ENCODE data around the gene SPOCK3. TPM values are rescaled to one million over a fixed set of nuclear protein-coding genes. Genes with fewer than 3 reads are reported as not detected.

Gene SPOCK3
- polyA plus RNA-seq, 4 donors = 3.5 to 8.6 TPM; not detected in 2

- H3K4me1 ChIP-seq (ENCODE audit: control insufficient read depth in 3 of 3, insufficient read depth in 2 of 3, low read depth in 1 of 3, low read length in 2 of 3) = no peaks in the 10 kb centered on the region
- no peak overlapping the region for H3K27ac ChIP-seq (ENCODE audit: low read depth in 1 of 3, low read length in 2 of 3)
- 21 to 37% (median 23%) methylated on average over 1 of the region's 1 CpG for WGBS, 3 donors
- no peak overlapping the region for H3K4me3 ChIP-seq (ENCODE audit: low read depth in 1 of 3, low read length in 3 of 3)
- no peak for FAIRE-seq
- H3K9me3 ChIP-seq (ENCODE audit: control insufficient read depth in 2 of 2, insufficient read depth in 1 of 2, low read depth in 1 of 2, low read length in 1 of 2) = no peaks in the 10 kb centered on the region
- DNase-seq = no peak
- no peaks in the 10 kb centered on the region for H3K36me3 ChIP-seq (ENCODE audit: control insufficient read depth in 3 of 3, insufficient read depth in 2 of 3, low read depth in 1 of 3, low read length in 3 of 3)
- no peaks in the 10 kb centered on the region for H3K27me3 ChIP-seq (ENCODE audit: control insufficient read depth in 3 of 3, insufficient read depth in 3 of 3, low read length in 3 of 3)
Observed at GRCh38 chr4:167144605-167145004, 89.7 kb downstream of the SPOCK3 start.

GRCh38 chr4:167143018-167143417 lies 91.3 kb downstream of the SPOCK3 start:
- FAIRE-seq = no peak
- no peaks in the 10 kb centered on the region for H3K9me3 ChIP-seq (ENCODE audit: control insufficient read depth in 2 of 2, insufficient read depth in 1 of 2, low read depth in 1 of 2, low read length in 1 of 2)
- DNase-seq = no peak
- H3K27me3 ChIP-seq (ENCODE audit: control insufficient read depth in 3 of 3, insufficient read depth in 3 of 3, low read length in 3 of 3) = no peaks in the 10 kb centered on the region
- H3K4me1 ChIP-seq (ENCODE audit: control insufficient read depth in 3 of 3, insufficient read depth in 2 of 3, low read depth in 1 of 3, low read length in 2 of 3) = no peaks in the 10 kb centered on the region
- 34 to 59% (median 46%) methylated on average over 2 of the region's 2 CpGs for WGBS, 3 donors
- H3K27ac ChIP-seq (ENCODE audit: low read depth in 1 of 3, low read length in 2 of 3) = no peak overlapping the region
- no peaks in the 10 kb centered on the region for H3K36me3 ChIP-seq (ENCODE audit: control insufficient read depth in 3 of 3, insufficient read depth in 2 of 3, low read depth in 1 of 3, low read length in 3 of 3)
- H3K4me3 ChIP-seq (ENCODE audit: low read depth in 1 of 3, low read length in 3 of 3) = no peak overlapping the region

GRCh38 chr4:167136270-167136669 lies 98.0 kb downstream of the SPOCK3 start:
- Histone ChIP-seq H3K9me3 (ENCODE audit: control insufficient read depth in 2 of 2, insufficient read depth in 1 of 2, low read depth in 1 of 2, low read length in 1 of 2) (no peaks in the 10 kb centered on the region), H3K36me3 (ENCODE audit: control insufficient read depth in 3 of 3, insufficient read depth in 2 of 3, low read depth in 1 of 3, low read length in 3 of 3) (no peaks in the 10 kb centered on the region), H3K4me3 (ENCODE audit: low read depth in 1 of 3, low read length in 3 of 3) (no peak overlapping the region), H3K27ac (ENCODE audit: low read depth in 1 of 3, low read length in 2 of 3) (no peak overlapping the region), H3K4me1 (ENCODE audit: control insufficient read depth in 3 of 3, insufficient read depth in 2 of 3, low read depth in 1 of 3, low read length in 2 of 3) (no peaks in the 10 kb centered on the region), H3K27me3 (ENCODE audit: control insufficient read depth in 3 of 3, insufficient read depth in 3 of 3, low read length in 3 of 3) (no peaks in the 10 kb centered on the region)
- DNase-seq (no peak), FAIRE-seq (no peak)
- 75 to 92% (median 82%) methylated on average over 2 of the region's 2 CpGs for WGBS, 3 donors

GRCh38 chr4:167129146-167129545 lies 105.1 kb downstream of the SPOCK3 start:
- FAIRE-seq (no peak), DNase-seq (no peak)
- Histone ChIP-seq H3K9me3 (ENCODE audit: control insufficient read depth in 2 of 2, insufficient read depth in 1 of 2, low read depth in 1 of 2, low read length in 1 of 2) (peaks cover 0 to 2% of the 10 kb centered on the region in 2 donors), H3K27ac (ENCODE audit: low read depth in 1 of 3, low read length in 2 of 3) (no peak overlapping the region), H3K36me3 (ENCODE audit: control insufficient read depth in 3 of 3, insufficient read depth in 2 of 3, low read depth in 1 of 3, low read length in 3 of 3) (no peaks in the 10 kb centered on the region), H3K4me3 (ENCODE audit: low read depth in 1 of 3, low read length in 3 of 3) (no peak overlapping the region), H3K27me3 (ENCODE audit: control insufficient read depth in 3 of 3, insufficient read depth in 3 of 3, low read length in 3 of 3) (no peaks in the 10 kb centered on the region), H3K4me1 (ENCODE audit: control insufficient read depth in 3 of 3, insufficient read depth in 2 of 3, low read depth in 1 of 3, low read length in 2 of 3) (no peaks in the 10 kb centered on the region)
- WGBS, 3 donors = 63 to 83% (median 76%) methylated on average over 1 of the region's 1 CpG

DNA sequence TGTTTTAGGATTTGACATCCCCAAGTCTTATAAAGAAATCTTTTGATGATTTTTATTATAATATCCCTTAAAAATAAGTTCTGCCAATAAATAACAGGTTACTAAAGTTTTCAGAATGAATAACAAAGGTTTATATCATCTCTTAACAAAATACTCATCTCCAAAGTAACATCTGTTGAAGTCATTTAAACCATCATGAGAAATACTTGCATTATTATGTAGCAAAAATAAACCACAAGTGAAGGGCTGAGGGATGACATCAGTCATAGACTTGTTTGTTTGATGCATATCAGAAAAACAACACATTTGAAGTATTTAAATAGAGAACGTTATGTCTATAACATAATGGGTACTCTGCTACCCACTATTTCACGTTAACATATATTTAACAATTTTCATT lies 114.9 kb downstream of the SPOCK3 start:
- no peak for DNase-seq
- Histone ChIP-seq H3K4me3 (ENCODE audit: low read depth in 1 of 3, low read length in 3 of 3) (no peak overlapping the region), H3K27ac (ENCODE audit: low read depth in 1 of 3, low read length in 2 of 3) (no peak overlapping the region), H3K27me3 (ENCODE audit: control insufficient read depth in 3 of 3, insufficient read depth in 3 of 3, low read length in 3 of 3) (no peaks in the 10 kb centered on the region), H3K4me1 (ENCODE audit: control insufficient read depth in 3 of 3, insufficient read depth in 2 of 3, low read depth in 1 of 3, low read length in 2 of 3) (no peaks in the 10 kb centered on the region), H3K36me3 (ENCODE audit: control insufficient read depth in 3 of 3, insufficient read depth in 2 of 3, low read depth in 1 of 3, low read length in 3 of 3) (no peaks in the 10 kb centered on the region), H3K9me3 (ENCODE audit: control insufficient read depth in 2 of 2, insufficient read depth in 1 of 2, low read depth in 1 of 2, low read length in 1 of 2) (no peaks in the 10 kb centered on the region)
- WGBS, 3 donors = 58 to 71% (median 66%) methylated on average over 2 of the region's 2 CpGs
- no peak for FAIRE-seq

GRCh38 chr4:167117273-167117672 lies 117.0 kb downstream of the SPOCK3 start:
- no peaks in the 10 kb centered on the region for H3K4me1 ChIP-seq (ENCODE audit: control insufficient read depth in 3 of 3, insufficient read depth in 2 of 3, low read depth in 1 of 3, low read length in 2 of 3)
- FAIRE-seq (no peak), DNase-seq (no peak)
- H3K27me3 ChIP-seq (ENCODE audit: control insufficient read depth in 3 of 3, insufficient read depth in 3 of 3, low read length in 3 of 3) = no peaks in the 10 kb centered on the region
- 47 to 76% (median 48%) methylated on average over 4 of the region's 4 CpGs for WGBS, 3 donors
- H3K9me3 ChIP-seq (ENCODE audit: control insufficient read depth in 2 of 2, insufficient read depth in 1 of 2, low read depth in 1 of 2, low read length in 1 of 2) = no peaks in the 10 kb centered on the region
- H3K4me3 ChIP-seq (ENCODE audit: low read depth in 1 of 3, low read length in 3 of 3) = no peak overlapping the region
- no peak overlapping the region for H3K27ac ChIP-seq (ENCODE audit: low read depth in 1 of 3, low read length in 2 of 3)
- H3K36me3 ChIP-seq (ENCODE audit: control insufficient read depth in 3 of 3, insufficient read depth in 2 of 3, low read depth in 1 of 3, low read length in 3 of 3) = no peaks in the 10 kb centered on the region

GRCh38 chr4:167114416-167114971 lies 119.8 kb downstream of the SPOCK3 start:
- H3K27ac ChIP-seq (ENCODE audit: low read depth in 1 of 3, low read length in 2 of 3) = no peak overlapping the region
- H3K36me3 ChIP-seq (ENCODE audit: control insufficient read depth in 3 of 3, insufficient read depth in 2 of 3, low read depth in 1 of 3, low read length in 3 of 3) = no peaks in the 10 kb centered on the region
- DNase-seq (no peak), FAIRE-seq (no peak)
- WGBS, 3 donors = 68 to 72% (median 70%) methylated on average over 4 of the region's 4 CpGs
- H3K9me3 ChIP-seq (ENCODE audit: control insufficient read depth in 2 of 2, insufficient read depth in 1 of 2, low read depth in 1 of 2, low read length in 1 of 2) = no peaks in the 10 kb centered on the region
- H3K4me3 ChIP-seq (ENCODE audit: low read depth in 1 of 3, low read length in 3 of 3) = no peak overlapping the region
- no peaks in the 10 kb centered on the region for H3K27me3 ChIP-seq (ENCODE audit: control insufficient read depth in 3 of 3, insufficient read depth in 3 of 3, low read length in 3 of 3)
- no peaks in the 10 kb centered on the region for H3K4me1 ChIP-seq (ENCODE audit: control insufficient read depth in 3 of 3, insufficient read depth in 2 of 3, low read depth in 1 of 3, low read length in 2 of 3)

DNA sequence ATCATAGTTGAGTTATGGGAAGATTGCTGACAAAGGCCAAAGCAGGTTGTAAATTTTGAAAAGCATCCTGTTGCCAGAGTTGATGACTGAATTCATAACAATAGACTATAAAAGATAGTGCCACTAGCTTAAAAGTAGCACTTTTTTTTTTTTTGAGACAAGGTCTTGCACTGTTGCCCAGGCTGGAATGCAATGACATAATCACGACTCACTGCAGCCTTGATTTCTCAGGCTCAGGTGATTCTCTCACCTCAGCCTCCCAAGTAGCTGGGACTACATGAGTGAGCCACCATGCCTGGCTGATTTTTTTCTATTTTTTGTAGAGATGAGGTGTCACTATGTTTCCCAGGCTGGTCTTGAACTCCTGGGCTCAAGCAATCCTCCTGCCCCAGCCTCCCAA lies 122.7 kb downstream of the SPOCK3 start:
- H3K9me3 ChIP-seq (ENCODE audit: control insufficient read depth in 2 of 2, insufficient read depth in 1 of 2, low read depth in 1 of 2, low read length in 1 of 2) = no peaks in the 10 kb centered on the region
- no peaks in the 10 kb centered on the region for H3K4me1 ChIP-seq (ENCODE audit: control insufficient read depth in 3 of 3, insufficient read depth in 2 of 3, low read depth in 1 of 3, low read length in 2 of 3)
- WGBS, 3 donors = 71 to 81% (median 71%) methylated on average over 1 of the region's 1 CpG
- no peak overlapping the region for H3K27ac ChIP-seq (ENCODE audit: low read depth in 1 of 3, low read length in 2 of 3)
- no peaks in the 10 kb centered on the region for H3K36me3 ChIP-seq (ENCODE audit: control insufficient read depth in 3 of 3, insufficient read depth in 2 of 3, low read depth in 1 of 3, low read length in 3 of 3)
- no peak for DNase-seq
- H3K27me3 ChIP-seq (ENCODE audit: control insufficient read depth in 3 of 3, insufficient read depth in 3 of 3, low read length in 3 of 3) = no peaks in the 10 kb centered on the region
- H3K4me3 ChIP-seq (ENCODE audit: low read depth in 1 of 3, low read length in 3 of 3) = no peak overlapping the region
- FAIRE-seq = no peak

DNA sequence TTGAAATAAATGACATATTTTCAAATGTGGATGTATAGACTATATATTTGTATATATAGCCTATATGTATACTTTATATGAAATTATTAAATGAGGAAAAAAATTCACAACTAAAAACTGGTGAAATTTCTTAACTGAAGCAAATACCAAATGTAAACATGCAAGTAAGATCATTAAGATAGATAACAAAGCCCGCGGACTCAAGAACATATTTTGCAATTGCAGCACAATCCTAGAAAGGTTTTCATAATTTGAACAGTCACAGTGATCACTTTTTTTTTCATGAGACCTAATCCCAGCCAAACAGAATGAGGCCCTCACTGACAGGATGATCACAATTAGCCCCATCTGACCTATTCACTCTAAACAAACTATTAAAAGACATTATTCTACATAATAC lies 123.2 kb downstream of the SPOCK3 start:
- no peak for FAIRE-seq
- Histone ChIP-seq H3K36me3 (ENCODE audit: control insufficient read depth in 3 of 3, insufficient read depth in 2 of 3, low read depth in 1 of 3, low read length in 3 of 3) (no peaks in the 10 kb centered on the region), H3K9me3 (ENCODE audit: control insufficient read depth in 2 of 2, insufficient read depth in 1 of 2, low read depth in 1 of 2, low read length in 1 of 2) (no peaks in the 10 kb centered on the region), H3K4me1 (ENCODE audit: control insufficient read depth in 3 of 3, insufficient read depth in 2 of 3, low read depth in 1 of 3, low read length in 2 of 3) (no peaks in the 10 kb centered on the region), H3K27ac (ENCODE audit: low read depth in 1 of 3, low read length in 2 of 3) (no peak overlapping the region), H3K27me3 (ENCODE audit: control insufficient read depth in 3 of 3, insufficient read depth in 3 of 3, low read length in 3 of 3) (no peaks in the 10 kb centered on the region), H3K4me3 (ENCODE audit: low read depth in 1 of 3, low read length in 3 of 3) (no peak overlapping the region)
- DNase-seq = no peak
- WGBS, 3 donors = 78 to 82% (median 81%) methylated on average over 2 of the region's 2 CpGs

Measured in small intestine (tissue), 7 donors.